ENCODE measurements around the gene SRP54.

The SRP54 gene

GRCh38 chr14:35078082-35078481 lies 95.3 kb downstream of the SRP54 start:
- H3K27ac ChIP-seq: no peak overlapping the region
- TF ChIP-seq, protein P1, sequence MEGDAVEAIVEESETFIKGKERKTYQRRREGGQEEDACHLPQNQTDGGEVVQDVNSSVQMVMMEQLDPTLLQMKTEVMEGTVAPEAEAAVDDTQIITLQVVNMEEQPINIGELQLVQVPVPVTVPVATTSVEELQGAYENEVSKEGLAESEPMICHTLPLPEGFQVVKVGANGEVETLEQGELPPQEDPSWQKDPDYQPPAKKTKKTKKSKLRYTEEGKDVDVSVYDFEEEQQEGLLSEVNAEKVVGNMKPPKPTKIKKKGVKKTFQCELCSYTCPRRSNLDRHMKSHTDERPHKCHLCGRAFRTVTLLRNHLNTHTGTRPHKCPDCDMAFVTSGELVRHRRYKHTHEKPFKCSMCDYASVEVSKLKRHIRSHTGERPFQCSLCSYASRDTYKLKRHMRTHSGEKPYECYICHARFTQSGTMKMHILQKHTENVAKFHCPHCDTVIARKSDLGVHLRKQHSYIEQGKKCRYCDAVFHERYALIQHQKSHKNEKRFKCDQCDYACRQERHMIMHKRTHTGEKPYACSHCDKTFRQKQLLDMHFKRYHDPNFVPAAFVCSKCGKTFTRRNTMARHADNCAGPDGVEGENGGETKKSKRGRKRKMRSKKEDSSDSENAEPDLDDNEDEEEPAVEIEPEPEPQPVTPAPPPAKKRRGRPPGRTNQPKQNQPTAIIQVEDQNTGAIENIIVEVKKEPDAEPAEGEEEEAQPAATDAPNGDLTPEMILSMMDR (conservative IDR thresholded peaks at IDR 0.05): no peak
